Measurements from ENCODE around the gene RMRP.
A peak's percentile ranks its signal among the peaks of the same experiment; 100 is the strongest.
"Not testable (repeated sequence)": the region's sequence is repeated elsewhere in the genome, so short reads cannot be mapped to it uniquely, and the experiment has no call there.

Gene RMRP

GRCh38 chr9:35664531-35665470 is 7.0 kb upstream of the RMRP start, which contains the start of gene ARHGEF39:
ARHGEF39 (minus strand) TSS chr9:35665195; CDS start chr9:35665169, 26 bp downstream.
- no peak for DNase-seq (ENCODE audit: low read depth)

GRCh38 chr9:35662437-35662836 is 4.6 kb upstream of the RMRP start:
- DNase-seq (ENCODE audit: low read depth) = no peak

- DNase-seq (ENCODE audit: low read depth) = no peak
Measured at GRCh38 chr9:35661756-35662350, 4.0 kb upstream of the RMRP start.

GRCh38 chr9:35660966-35661415 is 3.2 kb upstream of the RMRP start:
- DNase-seq (ENCODE audit: low read depth) = no peak

GRCh38 chr9:35659340-35659739 is 1.5 kb upstream of the RMRP start:
- DNase-seq (ENCODE audit: low read depth) = no peak

- no peak for DNase-seq (ENCODE audit: low read depth)
Measured at GRCh38 chr9:35658968-35659220, 1.1 kb upstream of the RMRP start.

GRCh38 chr9:35658137-35658967 is 533 bp upstream of the RMRP start, which contains the start of gene CCDC107:
CCDC107 (plus strand) TSS chr9:35658292; CDS start chr9:35658380, 88 bp downstream.
- peak; percentile 69 for DNase-seq (ENCODE audit: low read depth)

GRCh38 chr9:35656831-35657545 is 831 bp downstream of the RMRP start:
- DNase-seq (ENCODE audit: low read depth) = no peak

GRCh38 chr9:35656348-35656747 is 1.5 kb downstream of the RMRP start:
- no peak for DNase-seq (ENCODE audit: low read depth)

- DNase-seq (ENCODE audit: low read depth) = no peak
Measured at GRCh38 chr9:35653611-35654010, 4.2 kb downstream of the RMRP start.

GRCh38 chr9:35652829-35653209 is 5.0 kb downstream of the RMRP start:
- no peak for DNase-seq (ENCODE audit: low read depth)

GRCh38 chr9:35651956-35652828 is 5.6 kb downstream of the RMRP start:
- DNase-seq (ENCODE audit: low read depth) = no peak

- DNase-seq (ENCODE audit: low read depth) = no peak
Measured at GRCh38 chr9:35650341-35651158, 7.3 kb downstream of the RMRP start, which contains the start of gene SIT1. SIT1 (minus strand) TSS chr9:35650931; CDS start chr9:35650853, 78 bp downstream.

- DNase-seq (ENCODE audit: low read depth) = no peak
Measured at GRCh38 chr9:35649431-35650340, 8.1 kb downstream of the RMRP start.

- DNase-seq (ENCODE audit: low read depth) = peak; percentile 83
Measured at GRCh38 chr9:35646533-35647265, 11.1 kb downstream of the RMRP start.

GRCh38 chr9:35646153-35646532 is 11.7 kb downstream of the RMRP start:
- DNase-seq (ENCODE audit: low read depth) = no peak

- DNase-seq (ENCODE audit: low read depth) = not testable (repeated sequence)
Measured at GRCh38 chr9:35645736-35646135, 12.1 kb downstream of the RMRP start.

GRCh38 chr9:35643046-35643445 is 14.8 kb downstream of the RMRP start:
- DNase-seq (ENCODE audit: low read depth) = no peak

Measured in stimulated activated CD8-positive, alpha-beta memory T cell treated with anti-CD3 and anti-CD28 coated beads, Interleukin-12 subunit alpha, Interleukin-12 subunit beta, amount 100 ng/mL, for 1 hour (primary cell).